T-cell (primary cell): Measurements from ENCODE around the gene ARMC5. TPM values are rescaled to one million over a fixed set of nuclear protein-coding genes. Genes with fewer than 3 reads are reported as not detected.

Experiments
- ATAC-seq, 4 experiments: fragments of 200-7000 bp in 3 of 4; fragments of 150-1000 bp in 1 of 4; cut with Tn5 transposase; replicated peaks in 1 of 4; 1 replicate in 3 of 4; 2 replicates in 1 of 4; pipeline ENCODE4 v1.10.0; 2021; ENCODE audit warnings: moderate library complexity in 3 of 4, mild to moderate bottlenecking in 2 of 4, moderate number of reproducible peaks in 1 of 4
- CTCF ChIA-PET, 2 donors: fragments of 300-600 bp; sonication (Branson Sonifier 250); formaldehyde crosslinking; loops; one replicate each; lab custom pipeline; 2022; ENCODE audit warnings: antibody characterized with exemption in 2 of 2; lab: Charles Lee
- POLR2A ChIA-PET, 2 donors: fragments of 300-600 bp; sonication (Branson Sonifier 250); formaldehyde crosslinking; loops; one replicate each; lab custom pipeline; 2022; ENCODE audit warnings: antibody characterized with exemption in 2 of 2; lab: Charles Lee
- DNase-seq, 35 experiments: peaks; one replicate each; pipeline versions ENCODE4 v3.0.0 to v3.0.0-alpha.2; 2013 to 2023
- H3K27ac ChIP-seq: one replicate; pipeline ENCODE4 v1.5.1; 2013; ENCODE audit warnings: low read length
- H3K27me3 ChIP-seq, 2 experiments: replicated peaks in 1 of 2; 1 replicate in 1 of 2; 2 replicates in 1 of 2; pipeline versions ENCODE4 v1.6.1 to v1.7.0; 2013; ENCODE audit warnings: low read length in 1 of 2, mixed read lengths in 1 of 2; ENCODE audit not compliant: control insufficient read depth in 2 of 2, insufficient read depth in 2 of 2; ENCODE audit errors: extremely low read depth in 1 of 2
- H3K36me3 ChIP-seq, 2 donors: 1 replicate in 1 of 2; 2 replicates in 1 of 2; pipeline versions ENCODE4 v1.6.1 to v1.7.0; 2013; ENCODE audit warnings: low read length in 1 of 2; ENCODE audit not compliant: control insufficient read depth in 2 of 2, insufficient read depth in 1 of 2; ENCODE audit errors: extremely low read depth in 1 of 2
- H3K4me1 ChIP-seq, 2 experiments: 1 replicate in 1 of 2; 2 replicates in 1 of 2; pipeline versions ENCODE4 v1.6.1 to v1.7.0; 2013; ENCODE audit warnings: low read length in 2 of 2, mixed read lengths in 1 of 2; ENCODE audit not compliant: insufficient read depth in 2 of 2, control insufficient read depth in 1 of 2; ENCODE audit errors: extremely low read depth in 1 of 2
- H3K4me3 ChIP-seq, 2 donors: 1 replicate in 1 of 2; 2 replicates in 1 of 2; pipeline versions ENCODE4 v1.5.1 to v1.7.0; 2013; ENCODE audit warnings: mild to moderate bottlenecking in 2 of 2, low read length in 1 of 2, moderate library complexity in 1 of 2; ENCODE audit not compliant: control insufficient read depth in 1 of 2; ENCODE audit errors: extremely low read depth in 1 of 2
- H3K9me3 ChIP-seq: 2 replicates; pipeline ENCODE4 v1.7.0; 2013
- H3K27ac Mint-ChIP-seq, 2 donors: one replicate each; pipeline ENCODE4 v1.8.0; 2020 to 2021; ENCODE audit warnings: mild to moderate bottlenecking in 2 of 2, mixed read lengths in 2 of 2
- H3K27me3 Mint-ChIP-seq, 2 donors: one replicate each; pipeline ENCODE4 v1.8.0; 2021 to 2022; ENCODE audit warnings: mixed read lengths in 2 of 2
- H3K36me3 Mint-ChIP-seq: one replicate; pipeline ENCODE4 v1.8.0; 2021; ENCODE audit warnings: mixed read lengths
- H3K4me1 Mint-ChIP-seq, 3 donors: one replicate each; pipeline ENCODE4 v1.8.0; 2020 to 2022; ENCODE audit warnings: mixed read lengths in 3 of 3, mild to moderate bottlenecking in 1 of 3
- H3K4me3 Mint-ChIP-seq, 3 donors: one replicate each; pipeline ENCODE4 v1.8.0; 2020 to 2022; ENCODE audit warnings: mild to moderate bottlenecking in 3 of 3, mixed read lengths in 3 of 3, moderate library complexity in 3 of 3
- H3K9me3 Mint-ChIP-seq, 3 donors: one replicate each; pipeline ENCODE4 v1.8.0; 2020 to 2022; ENCODE audit warnings: mixed read lengths in 3 of 3
- WGBS: methylation state at CpG from one replicate; pipeline ENCODE4 v1.1.5; 2013; ENCODE audit warnings: missing lambda C conversion rate; ENCODE audit not compliant: insufficient coverage; 5-methylcytosine and 5-hydroxymethylcytosine counted together
- total RNA-seq, 35 experiments: library from RNA in 6 of 35; stranded (reverse) in 6 of 35; fragments of 120-200 nt in 1 of 35; gene quantifications; one replicate each; pipeline versions ENCODE4 v1.2.1 to v1.2.4 and lab custom pipeline; 2013 to 2026

Gene ARMC5
- total RNA-seq (10 to 100 TPM in 3 of 5 donors, 1 to 10 TPM in 2; 9.3 to 16.6 (median 10.2) TPM), total RNA-seq (lab: John Stamatoyannopoulos, UW) (11.3 to 52.7 (median 24.6) reads per million in 29 experiments)
- 7.7 TPM for total RNA-seq (2013)

GRCh38 chr16:31458844-31459686 lies at the start of gene ARMC5:
Gene ARMC5, plus strand, starts transcription at chr16:31459501. Its CDS starts 24 bp downstream, at chr16:31459525.
- under 1% methylated on average over 90 of the region's 91 CpGs for WGBS
- CTCF ChIA-PET = interaction anchor here in 1 of 2 donors (0.5 to 1.5 kb wide), 9 partner anchors 15 to 809 kb away, joined by 3 to 6 read pairs (median 3); partner anchors contain the start of genes KAT8, STX4 and ZNF267
- Mint-ChIP-seq H3K27ac (peak within 1 kb of the TSS; percentile 97 to 99), H3K4me1 (peaks cover 36 to 49% (median 46%) of the 10 kb centered on the region in 3 donors), H3K4me3 (peak within 1 kb of the TSS; percentile 87 to 90 (median 89)), H3K36me3 (peaks cover 5% of the 10 kb centered on the region), H3K9me3 (no peaks in the 10 kb centered on the region), H3K27me3 (no peaks in the 10 kb centered on the region)
- peaks cover 6 to 21% of the 10 kb centered on the region in 2 donors for H3K36me3 ChIP-seq
- peaks cover 21 to 60% of the 10 kb centered on the region in 2 experiments for H3K4me1 ChIP-seq
- peak; percentile 76 to 79 (median 78) for ATAC-seq
- no peaks in the 10 kb centered on the region for H3K9me3 ChIP-seq
- POLR2A ChIA-PET = interaction anchor here (0.6 to 1.6 kb wide), 4 partner anchors 45 to 414 kb away, joined by 3 to 10 read pairs (median 4); partner anchors contain the start of genes ZNF267 (in 1 of the 2), ZNF646 (in 1 of the 2) and ZNF668 (in 1 of the 2)
- peak within 1 kb of the TSS; percentile 97 for H3K27ac ChIP-seq
- DNase-seq = peak; percentile 92 to 99 (median 95)
- H3K27me3 ChIP-seq = no peaks in the 10 kb centered on the region
- peak within 1 kb of the TSS; percentile 81 to 88 for H3K4me3 ChIP-seq

GRCh38 chr16:31410082-31410481 lies 49.2 kb upstream of the ARMC5 start:
- Histone ChIP-seq H3K36me3 (no peaks in the 10 kb centered on the region), H3K27me3 (peaks cover 0 to 25% of the 10 kb centered on the region in 2 experiments), H3K4me1 (peaks cover 0 to 14% of the 10 kb centered on the region in 2 experiments), H3K9me3 (no peaks in the 10 kb centered on the region), H3K27ac (no peak overlapping the region), H3K4me3 (no peak overlapping the region)
- POLR2A ChIA-PET = no interaction called here
- no peaks in the 10 kb centered on the region for H3K36me3 Mint-ChIP-seq
- DNase-seq = no peak
- H3K27me3 Mint-ChIP-seq = peaks cover 5% of the 10 kb centered on the region in 2 donors
- CTCF ChIA-PET = interaction anchor here in 1 of 2 donors (0.6 kb wide), 2 partner anchors 55 to 338 kb away, joined by 3 to 4 read pairs; no protein-coding TSS in a partner anchor
- H3K9me3 Mint-ChIP-seq = no peaks in the 10 kb centered on the region
- peaks cover 0 to 9% (median 5%) of the 10 kb centered on the region in 3 donors for H3K4me1 Mint-ChIP-seq
- no peak for ATAC-seq
- H3K4me3 Mint-ChIP-seq = no peak overlapping the region
- 82% methylated on average over 2 of the region's 9 CpGs for WGBS
- no peak overlapping the region for H3K27ac Mint-ChIP-seq

- Mint-ChIP-seq H3K27ac (no peak overlapping the region), H3K36me3 (no peaks in the 10 kb centered on the region), H3K9me3 (no peaks in the 10 kb centered on the region), H3K27me3 (peaks cover 5% of the 10 kb centered on the region in 2 donors), H3K4me3 (no peak overlapping the region), H3K4me1 (peaks cover 0 to 17% (median 5%) of the 10 kb centered on the region in 3 donors)
- no peak overlapping the region for H3K27ac ChIP-seq
- no peak for DNase-seq
- peaks cover 0 to 25% of the 10 kb centered on the region in 2 experiments for H3K27me3 ChIP-seq
- H3K9me3 ChIP-seq = no peaks in the 10 kb centered on the region
- peaks cover 0 to 25% of the 10 kb centered on the region in 2 experiments for H3K4me1 ChIP-seq
- no peaks in the 10 kb centered on the region for H3K36me3 ChIP-seq
- ChIA-PET POLR2A (interaction anchor here in 1 of 2 donors (0.6 kb wide), 1 partner anchor 9 kb away, joined by 3 read pairs; no protein-coding TSS in a partner anchor), CTCF (no interaction called here)
- no peak overlapping the region for H3K4me3 ChIP-seq
- 88% methylated on average over 20 of the region's 22 CpGs for WGBS
- ATAC-seq = no peak
These were observed 48.1 kb upstream of the ARMC5 start for GRCh38 chr16:31411024-31411844.

- no peak for DNase-seq
- WGBS = 92% methylated on average over 7 of the region's 10 CpGs
- Mint-ChIP-seq H3K4me1 (peaks cover 0 to 22% (median 5%) of the 10 kb centered on the region in 3 donors), H3K27me3 (peaks cover 5 to 9% of the 10 kb centered on the region in 2 donors), H3K36me3 (no peaks in the 10 kb centered on the region), H3K27ac (no peak overlapping the region), H3K4me3 (no peak overlapping the region), H3K9me3 (no peaks in the 10 kb centered on the region)
- ChIA-PET CTCF (no interaction called here), POLR2A (no interaction called here)
- ATAC-seq = no peak
- Histone ChIP-seq H3K27me3 (peaks cover 0 to 21% of the 10 kb centered on the region in 2 experiments), H3K27ac (no peak overlapping the region), H3K4me1 (peaks cover 0 to 29% of the 10 kb centered on the region in 2 experiments), H3K9me3 (no peaks in the 10 kb centered on the region), H3K4me3 (no peak overlapping the region), H3K36me3 (no peaks in the 10 kb centered on the region)
These were observed 46.6 kb upstream of the ARMC5 start for GRCh38 chr16:31412750-31413149.

- H3K9me3 ChIP-seq = no peaks in the 10 kb centered on the region
- H3K4me1 ChIP-seq = peaks cover 0 to 31% of the 10 kb centered on the region in 2 experiments
- Mint-ChIP-seq H3K36me3 (no peaks in the 10 kb centered on the region), H3K4me3 (no peak overlapping the region), H3K4me1 (peaks cover 0 to 25% (median 5%) of the 10 kb centered on the region in 3 donors), H3K9me3 (no peaks in the 10 kb centered on the region), H3K27ac (no peak overlapping the region), H3K27me3 (peaks cover 7 to 9% of the 10 kb centered on the region in 2 donors)
- POLR2A ChIA-PET = no interaction called here
- H3K27ac ChIP-seq = no peak overlapping the region
- 88% methylated on average over 5 of the region's 5 CpGs for WGBS
- peaks cover 0 to 18% of the 10 kb centered on the region in 2 experiments for H3K27me3 ChIP-seq
- H3K36me3 ChIP-seq = no peaks in the 10 kb centered on the region
- H3K4me3 ChIP-seq = no peak overlapping the region
- ATAC-seq (no peak), DNase-seq (no peak)
- CTCF ChIA-PET = no interaction called here
These were observed 45.9 kb upstream of the ARMC5 start for GRCh38 chr16:31413381-31413780.
